Measurements from ENCODE around the gene SLC4A3. TPM values are rescaled to one million over a fixed set of nuclear protein-coding genes. Genes with fewer than 3 reads are reported as not detected.

SLC4A3 gene
- total and polyA plus RNA-seq, 2 of the 13 experiments (the other 11 are each of a cell fraction or from before 2014, with no cell fraction given): 0.18 to 0.95 TPM

GRCh38 chr2:219597552-219598307 is 29.7 kb upstream of the SLC4A3 start, which contains the start of gene STK11IP (continued):
- TF ChIP-seq NBN (conservative IDR thresholded peaks at IDR 0.05) (no peak), ZNF614 (CRISPR knock-in tag; IDR thresholded peaks at IDR 0.05; ENCODE audit: borderline replicate concordance) (peak; percentile 33; the same call in 1 of the 2 replicates), RFXANK (CRISPR knock-in tag; IDR thresholded peaks at IDR 0.05) (no peak), HHEX (CRISPR knock-in tag; IDR thresholded peaks at IDR 0.05) (no peak), ZNF207 (IDR thresholded peaks at IDR 0.05; ENCODE audit: borderline replicate concordance) (no peak), SIN3B (IDR thresholded peaks at IDR 0.05; ENCODE audit: low read length) (no peak; the same call in none of the 2 replicates), ZNF816 (CRISPR knock-in tag; IDR thresholded peaks at IDR 0.05; ENCODE audit: borderline replicate concordance) (no peak; the same call in 1 of the 2 replicates), EHMT2 (IDR thresholded peaks at IDR 0.05; ENCODE audit: borderline replicate concordance, low read depth, low read length) (0 out of 2 replicates have a peak, but pooled peaks have one; percentile 23), ZIK1 (CRISPR knock-in tag; IDR thresholded peaks at IDR 0.05; ENCODE audit: borderline replicate concordance, low read depth) (no peak), ZNF329 (CRISPR knock-in tag; IDR thresholded peaks at IDR 0.05; ENCODE audit: low read depth) (no peak), USF2 (IDR thresholded peaks at IDR 0.05; ENCODE audit: low read depth, low read length) (no peak), USF2 (CRISPR knock-in tag; IDR thresholded peaks at IDR 0.05; ENCODE audit: borderline replicate concordance) (0 out of 2 replicates have a peak, but pooled peaks have one; percentile 39), ZNF792 (CRISPR knock-in tag; IDR thresholded peaks at IDR 0.05) (peak; percentile 90), ZNF446 (CRISPR knock-in tag; IDR thresholded peaks at IDR 0.05) (no peak), ATF6 (CRISPR knock-in tag; conservative IDR thresholded peaks at IDR 0.05) (no peak), NFAT5 (CRISPR knock-in tag; IDR thresholded peaks at IDR 0.05) (peak; percentile 39; the same call in 1 of the 2 replicates), PCBP1 (IDR thresholded peaks at IDR 0.05; ENCODE audit: borderline replicate concordance, low read depth, low read length) (peak; percentile 85; the same call in 1 of the 2 replicates), KMT2B (CRISPR knock-in tag; IDR thresholded peaks at IDR 0.05) (peak; percentile 79), ELF4 (CRISPR knock-in tag; IDR thresholded peaks at IDR 0.05; ENCODE audit: borderline replicate concordance) (peak; percentile 99), ZNF317 (CRISPR knock-in tag; IDR thresholded peaks at IDR 0.05) (0 out of 2 replicates have a peak, but pooled peaks have one; percentile 54), POGZ (CRISPR knock-in tag; IDR thresholded peaks at IDR 0.05) (peak; percentile 48), ZBTB3 (CRISPR knock-in tag; IDR thresholded peaks at IDR 0.05; ENCODE audit: borderline replicate concordance, low read depth) (peak; percentile 87; the same call in 1 of the 2 replicates)
